Psoas muscle (tissue), 8 donors: Measurements from ENCODE around the gene ARMC7. TPM values are rescaled to one million over a fixed set of nuclear protein-coding genes. Genes with fewer than 3 reads are reported as not detected.

Experiments used
- ATAC-seq, 4 donors: fragments of 200-7000 bp; cut with Tn5 transposase; one replicate each; pipeline ENCODE4 v1.9.1; 2020; ENCODE audit warnings: moderate library complexity in 3 of 4, mild to moderate bottlenecking in 2 of 4
- DNase-seq, 2 donors: peaks; one replicate each; pipeline ENCODE4 v3.0.0-alpha.2; 2020
- H3K27ac ChIP-seq: fragments of 200-600 bp; one replicate; pipeline ENCODE4 v1.8.0; 2022
- H3K27me3 ChIP-seq, 3 donors: fragments of 200-600 bp in 1 of 3; one replicate each; pipeline versions ENCODE4 v1.6.1 to v1.8.0; 2013 to 2022; ENCODE audit warnings: low read length in 2 of 3, mild to moderate bottlenecking in 2 of 3, moderate library complexity in 1 of 3; ENCODE audit not compliant: insufficient read depth in 3 of 3
- H3K36me3 ChIP-seq, 2 donors: fragments of 200-600 bp in 1 of 2; one replicate each; pipeline versions ENCODE4 v1.6.1 to v1.8.0; 2013 to 2022; ENCODE audit warnings: low read depth in 1 of 2, mild to moderate bottlenecking in 1 of 2, moderate library complexity in 1 of 2; ENCODE audit not compliant: insufficient read depth in 1 of 2
- H3K4me1 ChIP-seq: fragments of 200-600 bp; one replicate; pipeline ENCODE4 v1.8.0; 2022
- H3K4me3 ChIP-seq: fragments of 200-600 bp; one replicate; pipeline ENCODE4 v1.8.0; 2022; ENCODE audit warnings: mild to moderate bottlenecking
- H3K9me3 ChIP-seq: fragments of 200-600 bp; one replicate; pipeline ENCODE4 v1.8.0; 2022
- CTCF ChIP-seq: fragments of 200-600 bp; IDR thresholded peaks from one replicate; pipeline ENCODE4 v1.8.0; 2022; ENCODE audit warnings: antibody characterized with exemption
- WGBS, 3 donors: extraction: QIAGEN DNeasy Blood & Tissue Kit; methylation state at CpG; one replicate each; pipeline versions ENCODE4 v1.1.6 to v1.1.7; 2013; 5-methylcytosine and 5-hydroxymethylcytosine counted together
- intact Hi-C, 2 donors: fragments of 100-400 bp; cut with DNase I; formaldehyde crosslinking; loops; one replicate each; pipeline versions ENCODE4 v1.11.0 to v1.14.2; 2022
- polyA plus RNA-seq, 3 donors: library from polyadenylated mRNA; stranded (reverse); fragments of 200-250 nt; gene quantifications; one replicate each; pipeline ENCODE4 v1.2.3, GENCODE V29; 2013
- total RNA-seq, 4 donors: library from RNA; stranded (reverse); fragmentation: NEBNext Ultra II Directional in 2 of 4; extraction: Animal tissue kit (Norgen Biotek cat#: 25700) in 2 of 4; gene quantifications; one replicate each; pipeline versions ENCODE4 v1.2.1 to v1.2.4, GENCODE V29; 2021 to 2023
- donor health status: healthy with polysubstance abuse.
- donor health status: DM: no; HTN: no; CAD: no; lungs with moderate emphysema.
- donor health status: Bipolar disorder and iron deficiency.
- donor health status: healthy.
- donor health status: DM: yes; HTN: yes; CAD: no.
- donor health status: DM: no; HTN: no; CAD: no.
- donor health status: DM: no; HTN: no; CAD: no.
- donor health status: DM: yes; HTN: yes; CAD: no.

The ARMC7 gene
- total and polyA plus RNA-seq, 7 donors: 2.7 to 7.0 (median 3.9) TPM

GRCh38 chr17:75098861-75099260 lies 10.9 kb upstream of the ARMC7 start:
- ATAC-seq (no peak), DNase-seq (no peak)
- H3K4me3 ChIP-seq: no peak overlapping the region
- peaks cover 8% of the 10 kb centered on the region for H3K4me1 ChIP-seq
- H3K27me3 ChIP-seq: no peaks in the 10 kb centered on the region
- no peaks in the 10 kb centered on the region for H3K9me3 ChIP-seq
- TF ChIP-seq CTCF: no peak
- H3K36me3 ChIP-seq: peaks cover 0 to 28% of the 10 kb centered on the region in 2 donors
- H3K27ac ChIP-seq: no peak overlapping the region
- intact Hi-C loops: no loop called here
- WGBS, 3 donors: 91 to 97% (median 94%) methylated on average over 7 of the region's 7 CpGs

- intact Hi-C loops: loop anchor here in 1 of 2 donors (10.0 kb wide), 1 partner anchor 135 kb away; no protein-coding TSS in a partner anchor
Observed at GRCh38 chr17:75099881-75100595, 9.7 kb upstream of the ARMC7 start.

GRCh38 chr17:75102385-75102821 lies 7.4 kb upstream of the ARMC7 start:
- DNase-seq (no peak), ATAC-seq (peak in 1 of 4 donors; percentile 17)
- H3K27me3 ChIP-seq: no peaks in the 10 kb centered on the region
- H3K4me1 ChIP-seq: no peaks in the 10 kb centered on the region
- no peak overlapping the region for H3K4me3 ChIP-seq
- peaks cover 0 to 38% of the 10 kb centered on the region in 2 donors for H3K36me3 ChIP-seq
- intact Hi-C loops: loop anchor here in 1 of 2 donors (10.0 kb wide), 1 partner anchor 138 kb away; no protein-coding TSS in a partner anchor
- H3K9me3 ChIP-seq: no peaks in the 10 kb centered on the region
- H3K27ac ChIP-seq: no peak overlapping the region
- no peak for TF ChIP-seq CTCF
- WGBS, 3 donors: 50 to 58% (median 54%) methylated on average over 11 to 12 of the region's 12 CpGs

More at GRCh38 chr17:75099881-75100595, 9.7 kb upstream of the ARMC7 start:
- DNase-seq: no peak
- no peak for TF ChIP-seq CTCF
- no peak for ATAC-seq
- WGBS, 3 donors: 96 to 97% (median 96%) methylated on average over 31 of the region's 31 CpGs
- peaks cover 0 to 38% of the 10 kb centered on the region in 2 donors for H3K36me3 ChIP-seq
- H3K27me3 ChIP-seq: no peaks in the 10 kb centered on the region
- no peak overlapping the region for H3K4me3 ChIP-seq
- H3K27ac ChIP-seq: no peak overlapping the region
- peaks cover 8% of the 10 kb centered on the region for H3K4me1 ChIP-seq
- no peaks in the 10 kb centered on the region for H3K9me3 ChIP-seq

- no peaks in the 10 kb centered on the region for H3K4me1 ChIP-seq
- no peaks in the 10 kb centered on the region for H3K27me3 ChIP-seq
- no peaks in the 10 kb centered on the region for H3K9me3 ChIP-seq
- intact Hi-C loops: loop anchor here in 1 of 2 donors (10.0 kb wide), 1 partner anchor 139 kb away; no protein-coding TSS in a partner anchor
- TF ChIP-seq CTCF: no peak
- WGBS, 3 donors: 64 to 87% (median 77%) methylated on average over 13 to 14 of the region's 14 CpGs
- DNase-seq: no peak
- no peak for ATAC-seq
- no peak overlapping the region for H3K27ac ChIP-seq
- no peak overlapping the region for H3K4me3 ChIP-seq
- H3K36me3 ChIP-seq: peaks cover 0 to 29% of the 10 kb centered on the region in 2 donors
Observed at GRCh38 chr17:75103601-75104554, 5.9 kb upstream of the ARMC7 start.
